ENCODE results near the gene WNK1.

GRCh38 chr12:955939-956338 lies 203.6 kb downstream of the WNK1 start:
- TF ChIP-seq, protein P1, sequence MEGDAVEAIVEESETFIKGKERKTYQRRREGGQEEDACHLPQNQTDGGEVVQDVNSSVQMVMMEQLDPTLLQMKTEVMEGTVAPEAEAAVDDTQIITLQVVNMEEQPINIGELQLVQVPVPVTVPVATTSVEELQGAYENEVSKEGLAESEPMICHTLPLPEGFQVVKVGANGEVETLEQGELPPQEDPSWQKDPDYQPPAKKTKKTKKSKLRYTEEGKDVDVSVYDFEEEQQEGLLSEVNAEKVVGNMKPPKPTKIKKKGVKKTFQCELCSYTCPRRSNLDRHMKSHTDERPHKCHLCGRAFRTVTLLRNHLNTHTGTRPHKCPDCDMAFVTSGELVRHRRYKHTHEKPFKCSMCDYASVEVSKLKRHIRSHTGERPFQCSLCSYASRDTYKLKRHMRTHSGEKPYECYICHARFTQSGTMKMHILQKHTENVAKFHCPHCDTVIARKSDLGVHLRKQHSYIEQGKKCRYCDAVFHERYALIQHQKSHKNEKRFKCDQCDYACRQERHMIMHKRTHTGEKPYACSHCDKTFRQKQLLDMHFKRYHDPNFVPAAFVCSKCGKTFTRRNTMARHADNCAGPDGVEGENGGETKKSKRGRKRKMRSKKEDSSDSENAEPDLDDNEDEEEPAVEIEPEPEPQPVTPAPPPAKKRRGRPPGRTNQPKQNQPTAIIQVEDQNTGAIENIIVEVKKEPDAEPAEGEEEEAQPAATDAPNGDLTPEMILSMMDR (IDR thresholded peaks at IDR 0.05) = no peak
- TF ChIP-seq POLR2AphosphoS5 (IDR thresholded peaks at IDR 0.05) (no peak), POLR2A (IDR thresholded peaks at IDR 0.05) (no peak)

Data from transverse colon (tissue), 4 donors.